GM12874 (cell line): ENCODE results near the gene PRR22.

Experiments used
- CTCF ChIP-seq: IDR thresholded peaks from 2 replicates; pipeline ENCODE4 v1.5.1; 2011; ENCODE audit warnings: low read depth, mild to moderate bottlenecking, control low read depth, low read length, moderate library complexity; ENCODE audit not compliant: insufficient read depth

Gene PRR22

GRCh38 chr19:5751709-5752108 lies 32.8 kb downstream of the PRR22 start:
- TF ChIP-seq CTCF: no peak

- TF ChIP-seq CTCF: no peak
These were observed 35.0 kb downstream of the PRR22 start for GRCh38 chr19:5749505-5749904.

- TF ChIP-seq CTCF: no peak
These were observed 40.9 kb downstream of the PRR22 start for GRCh38 chr19:5743630-5744029.

- no peak for TF ChIP-seq CTCF
These were observed 42.5 kb downstream of the PRR22 start for GRCh38 chr19:5742051-5742450.

GRCh38 chr19:5738423-5738822 lies 46.1 kb downstream of the PRR22 start:
- TF ChIP-seq CTCF: no peak
